OCI-LY7 (cell line): ENCODE data around the gene ZNF581. TPM values are rescaled to one million over a fixed set of nuclear protein-coding genes. Genes with fewer than 3 reads are reported as not detected.

Experiments used
- BruUV-seq: library from RNA; stranded (reverse); fragments of 400-500 nt; replicated peaks from 2 replicates; lab custom pipeline; 2021; lab: Mats Ljungman, UMichigan
- CTCF ChIA-PET: fragments of 300-600 bp; sonication (Branson Sonifier 250); formaldehyde crosslinking; loops from one replicate; lab custom pipeline; 2022; ENCODE audit warnings: antibody characterized with exemption; ENCODE audit not compliant: unreplicated experiment; lab: Charles Lee
- POLR2A ChIA-PET: fragments of 300-600 bp; sonication (Branson Sonifier 250); formaldehyde crosslinking; loops from one replicate; lab custom pipeline; 2022; ENCODE audit warnings: antibody characterized with exemption; lab: Charles Lee
- DNase-seq: peaks from one replicate; pipeline ENCODE4 v3.0.0-alpha.2; 2015; ENCODE audit warnings: low spot score
- H2AFZ ChIP-seq: fragments of 200-600 bp; sonication (generic), shearing (Covaris generic); 2 replicates; pipeline ENCODE4 v1.6.1; 2014; ENCODE audit warnings: mild to moderate bottlenecking, antibody characterized with exemption, low read length, moderate library complexity
- H3K27ac ChIP-seq: fragments of 200-600 bp; sonication (generic); 2 replicates; pipeline ENCODE4 v1.5.1; 2014; ENCODE audit warnings: mixed run types, low read depth, mild to moderate bottlenecking, moderate library complexity, low read length, inconsistent platforms; ENCODE audit not compliant: poor library complexity, severe bottlenecking
- H3K36me3 ChIP-seq: fragments of 200-600 bp; sonication (generic); 2 replicates; pipeline ENCODE4 v1.6.1; 2014; ENCODE audit warnings: mild to moderate bottlenecking, antibody characterized with exemption, low read length, moderate library complexity, mixed read lengths; ENCODE audit not compliant: insufficient read depth
- H3K4me1 ChIP-seq: fragments of 200-600 bp; sonication (generic); 2 replicates; pipeline ENCODE4 v1.5.1; 2014; ENCODE audit warnings: mild to moderate bottlenecking, low read length; ENCODE audit not compliant: insufficient read depth, poor library complexity, severe bottlenecking
- H3K4me2 ChIP-seq: fragments of 200-600 bp; sonication (generic); 2 replicates; pipeline ENCODE4 v1.6.1; 2014; ENCODE audit warnings: mild to moderate bottlenecking, low read length
- H3K4me3 ChIP-seq: fragments of 200-600 bp; sonication (generic); 2 replicates; pipeline ENCODE4 v1.5.1; 2014; ENCODE audit warnings: mild to moderate bottlenecking, low read depth, low read length; ENCODE audit not compliant: poor library complexity, severe bottlenecking
- H3K79me2 ChIP-seq: fragments of 200-600 bp; sonication (generic); 2 replicates; pipeline ENCODE4 v1.6.1; 2016; ENCODE audit warnings: low read depth, mild to moderate bottlenecking, low read length, moderate library complexity, mixed read lengths; ENCODE audit not compliant: insufficient read depth
- H3K9me2 ChIP-seq: fragments of 200-600 bp; sonication (generic); 2 replicates; pipeline ENCODE4 v1.6.1; 2016; ENCODE audit warnings: mild to moderate bottlenecking, low read length, mixed read lengths; ENCODE audit not compliant: insufficient read depth
- H3K9me3 ChIP-seq: fragments of 200-600 bp; sonication (generic); 2 replicates; pipeline ENCODE4 v1.6.1; 2014; ENCODE audit warnings: mild to moderate bottlenecking, mixed run types, low read length, mixed read lengths
- H4K20me1 ChIP-seq: fragments of 200-600 bp; sonication (generic); 2 replicates; pipeline ENCODE4 v1.6.1; 2014; ENCODE audit warnings: mild to moderate bottlenecking, antibody characterized with exemption, low read length, moderate library complexity, mixed read lengths; ENCODE audit not compliant: insufficient read depth
- EZH2phosphoT487 ChIP-seq: fragments of 200-600 bp; sonication (generic); IDR thresholded peaks from 2 replicates; pipeline ENCODE4 v1.6.1; 2018; ENCODE audit warnings: low read depth, borderline replicate concordance, mild to moderate bottlenecking, mixed run types, antibody characterized with exemption, low read length, moderate library complexity, mixed read lengths
- intact Hi-C: fragments of 100-400 bp; cut with micrococcal nuclease; formaldehyde crosslinking; loops from one replicate; pipeline ENCODE4 v1.10.0; 2022; ENCODE audit not compliant: unreplicated experiment
- total RNA-seq, 2 experiments: library from RNA; depleted of rRNA in 1 of 2; stranded (reverse); fragments of >200 nt in 1 of 2; shearing (Covaris generic) in 1 of 2; gene quantifications; 2 replicates each; pipeline ENCODE4 v1.2.3, GENCODE V29; 2014 to 2022
- TF ChIP-seq, protein P1 (sequence below): fragments of 200-600 bp; sonication (generic); conservative IDR thresholded peaks from 2 replicates; pipeline ENCODE4 v1.5.1; 2014; ENCODE audit warnings: mild to moderate bottlenecking, antibody characterized with exemption, low read length, moderate library complexity, mixed read lengths

Gene ZNF581
- total RNA-seq, 2 experiments from 2014 or later = 39.7 to 44.5 TPM

- CTCF ChIA-PET = no interaction called here
- peak overlapping the region; percentile 87 for H3K4me3 ChIP-seq
- peaks cover 70% of the 10 kb centered on the region for H3K36me3 ChIP-seq
- POLR2A ChIA-PET = interaction anchor here (0.8 to 1.2 kb wide), 2 partner anchors 10 to 21 kb away, joined by 3 to 6 read pairs; no protein-coding TSS in a partner anchor
- H3K9me2 ChIP-seq = no peaks in the 10 kb centered on the region
- peaks cover 30% of the 10 kb centered on the region for H3K4me1 ChIP-seq
- intact Hi-C loops = no loop called here
- peak overlapping the region; percentile 96 for H3K4me2 ChIP-seq
- no peak for TF ChIP-seq EZH2phosphoT487
- TF ChIP-seq, protein P1, sequence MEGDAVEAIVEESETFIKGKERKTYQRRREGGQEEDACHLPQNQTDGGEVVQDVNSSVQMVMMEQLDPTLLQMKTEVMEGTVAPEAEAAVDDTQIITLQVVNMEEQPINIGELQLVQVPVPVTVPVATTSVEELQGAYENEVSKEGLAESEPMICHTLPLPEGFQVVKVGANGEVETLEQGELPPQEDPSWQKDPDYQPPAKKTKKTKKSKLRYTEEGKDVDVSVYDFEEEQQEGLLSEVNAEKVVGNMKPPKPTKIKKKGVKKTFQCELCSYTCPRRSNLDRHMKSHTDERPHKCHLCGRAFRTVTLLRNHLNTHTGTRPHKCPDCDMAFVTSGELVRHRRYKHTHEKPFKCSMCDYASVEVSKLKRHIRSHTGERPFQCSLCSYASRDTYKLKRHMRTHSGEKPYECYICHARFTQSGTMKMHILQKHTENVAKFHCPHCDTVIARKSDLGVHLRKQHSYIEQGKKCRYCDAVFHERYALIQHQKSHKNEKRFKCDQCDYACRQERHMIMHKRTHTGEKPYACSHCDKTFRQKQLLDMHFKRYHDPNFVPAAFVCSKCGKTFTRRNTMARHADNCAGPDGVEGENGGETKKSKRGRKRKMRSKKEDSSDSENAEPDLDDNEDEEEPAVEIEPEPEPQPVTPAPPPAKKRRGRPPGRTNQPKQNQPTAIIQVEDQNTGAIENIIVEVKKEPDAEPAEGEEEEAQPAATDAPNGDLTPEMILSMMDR = no peak
- no TSS peak for BruUV-seq
- DNase-seq = no peak
- H2AFZ ChIP-seq = no peak overlapping the region
- peaks cover 38% of the 10 kb centered on the region for H4K20me1 ChIP-seq
- peak overlapping the region; percentile 90 for H3K27ac ChIP-seq
- no peaks in the 10 kb centered on the region for H3K9me3 ChIP-seq
- peaks cover 64% of the 10 kb centered on the region for H3K79me2 ChIP-seq
Measured at GRCh38 chr19:55656552-55656951, 13.1 kb downstream of the ZNF581 start.

DNA sequence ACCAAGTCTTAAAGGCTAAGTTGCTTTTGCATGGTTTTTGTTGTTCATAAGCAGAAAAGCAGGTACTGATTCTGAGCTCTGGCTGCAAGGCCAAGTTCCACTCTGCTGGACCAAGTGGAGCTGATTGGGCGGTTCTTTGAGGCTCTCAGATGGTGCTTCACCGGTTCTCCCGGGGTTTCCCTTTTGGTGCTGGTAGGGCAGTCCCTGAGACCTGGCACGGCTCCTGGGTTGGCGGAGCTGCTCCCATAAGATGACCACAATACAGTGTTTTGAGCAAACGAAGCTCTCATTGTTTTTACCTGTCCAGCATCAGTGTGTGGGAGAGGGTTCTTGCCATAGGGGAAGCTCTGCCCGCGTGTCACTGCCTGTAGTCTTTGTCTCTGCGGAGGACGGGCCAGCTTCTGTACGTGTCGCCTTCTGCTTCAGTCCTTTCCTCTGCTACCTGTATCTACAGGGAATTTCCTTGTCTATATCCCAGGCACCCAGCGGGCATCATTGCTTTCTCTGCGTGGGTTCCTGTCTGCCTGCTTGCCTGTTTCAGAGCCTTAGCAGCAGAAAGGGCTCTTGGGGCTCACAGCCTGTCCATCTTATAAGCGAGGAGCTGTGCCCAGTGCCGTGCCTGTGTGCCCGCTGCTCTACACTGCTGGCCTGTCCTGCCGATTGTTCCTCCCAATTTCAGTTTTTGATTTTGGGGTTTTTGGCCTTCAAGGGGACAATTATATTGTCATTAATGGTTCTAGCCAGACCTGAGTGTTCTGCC, 13.7 kb downstream of the ZNF581 start:
- ChIA-PET CTCF (no interaction called here), POLR2A (interaction anchor here (0.8 to 1.2 kb wide), 2 partner anchors 11 to 20 kb away, joined by 3 to 6 read pairs; no protein-coding TSS in a partner anchor)
- H3K9me2 ChIP-seq = no peaks in the 10 kb centered on the region
- no peak for DNase-seq
- H4K20me1 ChIP-seq = peaks cover 38% of the 10 kb centered on the region
- BruUV-seq = no TSS peak
- H3K27ac ChIP-seq = peak overlapping the region; percentile 90
- H3K4me1 ChIP-seq = peaks cover 30% of the 10 kb centered on the region
- H2AFZ ChIP-seq = no peak overlapping the region
- H3K4me2 ChIP-seq = peak overlapping the region; percentile 96
- H3K4me3 ChIP-seq = peak overlapping the region; percentile 87
- intact Hi-C loops = no loop called here
- no peak for TF ChIP-seq EZH2phosphoT487
- TF ChIP-seq, protein P1 = no peak
- H3K36me3 ChIP-seq = peaks cover 76% of the 10 kb centered on the region
- H3K9me3 ChIP-seq = no peaks in the 10 kb centered on the region
- peaks cover 70% of the 10 kb centered on the region for H3K79me2 ChIP-seq
